ENCODE results near the gene CAMTA1. TPM values are rescaled to one million over a fixed set of nuclear protein-coding genes. Genes with fewer than 3 reads are reported as not detected.

CAMTA1 gene
- polyA plus RNA-seq, 1 experiment: 23.1 TPM

DNA sequence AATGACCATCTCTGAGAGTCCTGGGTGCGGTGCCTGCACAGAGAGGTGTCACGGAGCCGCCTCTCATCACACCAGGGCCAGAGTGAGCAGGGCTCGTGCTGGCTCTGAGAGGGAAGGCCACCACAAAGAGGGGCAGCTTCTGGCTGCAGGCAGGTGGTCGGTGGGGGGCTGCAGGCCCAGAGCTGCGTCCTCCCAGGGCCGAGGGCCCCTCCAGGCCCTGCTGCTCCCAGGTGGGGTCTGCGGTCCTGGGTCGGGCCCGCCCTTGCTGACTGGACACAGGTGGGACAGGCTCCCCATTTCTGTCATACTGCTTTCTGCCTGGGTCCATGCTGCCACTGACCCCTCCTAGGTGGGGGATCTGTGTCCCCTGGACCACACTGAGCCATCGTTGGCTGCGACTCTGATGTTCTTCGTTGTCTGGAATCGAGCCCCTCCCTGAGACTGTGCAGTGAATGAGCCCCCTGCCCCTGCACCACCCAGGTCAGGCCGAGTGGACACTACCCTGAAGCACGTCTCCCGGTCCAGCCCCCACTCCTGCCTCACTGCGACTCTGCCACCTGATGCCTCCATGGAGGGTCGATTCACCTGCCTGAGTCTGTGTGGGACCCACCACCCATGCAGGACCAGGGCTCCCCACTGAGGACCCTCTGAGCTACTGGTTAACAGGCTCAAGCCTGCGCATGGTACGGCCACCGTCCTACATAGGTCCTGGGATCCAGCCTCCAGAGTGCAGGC lies 653.8 kb downstream of the CAMTA1 start:
- no peak overlapping the region for H3K4me3 ChIP-seq (ENCODE audit: low read depth, low read length)
- TF ChIP-seq, protein P1, sequence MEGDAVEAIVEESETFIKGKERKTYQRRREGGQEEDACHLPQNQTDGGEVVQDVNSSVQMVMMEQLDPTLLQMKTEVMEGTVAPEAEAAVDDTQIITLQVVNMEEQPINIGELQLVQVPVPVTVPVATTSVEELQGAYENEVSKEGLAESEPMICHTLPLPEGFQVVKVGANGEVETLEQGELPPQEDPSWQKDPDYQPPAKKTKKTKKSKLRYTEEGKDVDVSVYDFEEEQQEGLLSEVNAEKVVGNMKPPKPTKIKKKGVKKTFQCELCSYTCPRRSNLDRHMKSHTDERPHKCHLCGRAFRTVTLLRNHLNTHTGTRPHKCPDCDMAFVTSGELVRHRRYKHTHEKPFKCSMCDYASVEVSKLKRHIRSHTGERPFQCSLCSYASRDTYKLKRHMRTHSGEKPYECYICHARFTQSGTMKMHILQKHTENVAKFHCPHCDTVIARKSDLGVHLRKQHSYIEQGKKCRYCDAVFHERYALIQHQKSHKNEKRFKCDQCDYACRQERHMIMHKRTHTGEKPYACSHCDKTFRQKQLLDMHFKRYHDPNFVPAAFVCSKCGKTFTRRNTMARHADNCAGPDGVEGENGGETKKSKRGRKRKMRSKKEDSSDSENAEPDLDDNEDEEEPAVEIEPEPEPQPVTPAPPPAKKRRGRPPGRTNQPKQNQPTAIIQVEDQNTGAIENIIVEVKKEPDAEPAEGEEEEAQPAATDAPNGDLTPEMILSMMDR (IDR thresholded peaks at IDR 0.05; ENCODE audit: insufficient read depth, low read depth, low read length): no peak
- POLR2A ChIA-PET: no interaction called here
- no peaks in the 10 kb centered on the region for H3K36me3 ChIP-seq (ENCODE audit: control insufficient read depth, insufficient read depth, low read length)
- H3K27me3 ChIP-seq (ENCODE audit: control insufficient read depth, insufficient read depth, low read length): no peaks in the 10 kb centered on the region; the same call in 1 of the 2 replicates
- CTCF ChIA-PET: no interaction called here
- no peak for DNase-seq (ENCODE audit: low read depth)

DNA sequence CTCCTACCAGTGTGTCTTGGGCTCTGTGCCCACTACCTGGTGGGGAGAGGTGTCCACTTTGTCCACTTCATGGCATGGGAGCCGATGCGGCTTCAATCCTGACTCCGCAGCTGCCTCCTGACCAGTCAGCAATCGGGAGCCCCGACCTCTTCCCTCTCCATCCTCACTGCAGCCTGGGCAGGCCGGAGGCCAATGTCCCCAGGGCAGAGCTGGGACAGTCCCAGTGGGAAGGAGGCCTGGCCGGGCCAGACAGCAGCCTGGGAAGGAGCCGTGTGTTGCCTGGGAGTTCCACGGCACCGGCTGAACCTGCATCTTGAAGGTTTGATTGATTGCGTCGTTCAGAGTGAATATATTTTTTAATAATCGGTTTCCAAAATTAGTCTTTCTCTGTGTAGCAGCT lies 654.9 kb downstream of the CAMTA1 start:
- POLR2A ChIA-PET: no interaction called here
- Histone ChIP-seq H3K36me3 (ENCODE audit: control insufficient read depth, insufficient read depth, low read length) (no peaks in the 10 kb centered on the region), H3K27me3 (ENCODE audit: control insufficient read depth, insufficient read depth, low read length) (no peaks in the 10 kb centered on the region; the same call in 1 of the 2 replicates), H3K4me3 (ENCODE audit: low read depth, low read length) (no peak overlapping the region)
- TF ChIP-seq, protein P1 (IDR thresholded peaks at IDR 0.05; ENCODE audit: insufficient read depth, low read depth, low read length): no peak
- CTCF ChIA-PET: interaction anchor here (0.6 kb wide), 1 partner anchor 9 kb away, joined by 6 read pairs; no protein-coding TSS in a partner anchor
- no peak for DNase-seq (ENCODE audit: low read depth)

DNA sequence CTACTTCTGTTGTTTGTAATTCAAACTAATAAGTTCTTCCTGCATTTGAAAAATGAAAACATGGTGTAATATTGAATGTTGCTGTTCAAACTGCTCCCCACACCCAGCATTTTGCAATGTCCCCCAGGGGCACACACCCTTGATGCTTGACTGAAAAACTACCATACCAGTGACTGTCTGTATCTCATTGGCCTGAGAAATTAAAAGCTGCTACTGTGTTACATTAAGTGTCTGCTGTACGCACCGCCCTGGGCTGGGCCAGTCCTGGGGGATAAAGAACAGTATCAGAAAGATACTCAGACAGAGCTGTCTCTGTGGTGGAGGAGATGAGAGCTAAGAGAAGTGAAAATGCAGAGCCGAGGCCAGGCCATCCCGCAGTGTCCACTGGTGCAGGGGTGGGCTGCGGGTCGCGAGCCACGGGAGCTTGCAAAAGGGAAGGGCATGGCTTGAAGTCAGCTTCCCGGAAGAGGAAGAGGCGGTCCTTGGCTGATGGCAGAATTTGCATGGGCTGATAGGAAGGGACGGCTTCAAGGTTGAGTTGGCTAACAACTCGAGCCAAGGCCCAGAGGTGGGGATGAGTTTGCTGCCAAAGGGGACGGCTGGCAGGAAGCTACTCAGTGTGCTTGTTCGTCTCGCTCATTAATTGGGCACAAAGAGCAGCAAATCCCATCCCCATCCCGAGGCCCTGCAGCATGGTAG lies 656.0 kb downstream of the CAMTA1 start:
- H3K27me3 ChIP-seq (ENCODE audit: control insufficient read depth, insufficient read depth, low read length): no peaks in the 10 kb centered on the region
- CTCF ChIA-PET: no interaction called here
- no peak for DNase-seq (ENCODE audit: low read depth)
- H3K36me3 ChIP-seq (ENCODE audit: control insufficient read depth, insufficient read depth, low read length): no peaks in the 10 kb centered on the region
- TF ChIP-seq, protein P1 (IDR thresholded peaks at IDR 0.05; ENCODE audit: insufficient read depth, low read depth, low read length): no peak
- H3K4me3 ChIP-seq (ENCODE audit: low read depth, low read length): no peak overlapping the region
- POLR2A ChIA-PET: no interaction called here

DNA sequence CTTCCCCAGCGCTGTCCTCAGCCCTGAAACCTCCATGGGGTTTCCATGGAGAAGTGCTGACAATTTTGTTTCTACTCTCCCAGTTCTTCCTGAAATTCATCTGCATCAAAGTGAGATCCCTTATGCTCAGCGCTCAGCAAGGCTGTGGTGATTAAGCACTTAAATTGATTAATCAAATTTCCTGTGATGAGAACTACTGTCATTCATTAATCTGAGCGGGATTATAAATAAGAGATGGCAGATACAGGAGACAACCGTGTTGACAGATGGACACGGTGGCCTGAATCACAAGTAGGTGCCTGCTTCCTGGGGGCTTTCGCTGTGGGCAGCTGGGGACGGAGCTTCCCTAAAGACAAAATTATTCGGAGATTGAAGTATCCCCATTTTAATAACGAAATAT lies 656.8 kb downstream of the CAMTA1 start:
- no peak overlapping the region for H3K4me3 ChIP-seq (ENCODE audit: low read depth, low read length)
- POLR2A ChIA-PET: no interaction called here
- CTCF ChIA-PET: interaction anchor here (0.6 to 0.9 kb wide), 2 partner anchors 12 to 140 kb away, joined by 3 to 4 read pairs; no protein-coding TSS in a partner anchor
- DNase-seq (ENCODE audit: low read depth): no peak
- TF ChIP-seq, protein P1 (IDR thresholded peaks at IDR 0.05; ENCODE audit: insufficient read depth, low read depth, low read length): no peak
- H3K27me3 ChIP-seq (ENCODE audit: control insufficient read depth, insufficient read depth, low read length): no peaks in the 10 kb centered on the region
- no peaks in the 10 kb centered on the region for H3K36me3 ChIP-seq (ENCODE audit: control insufficient read depth, insufficient read depth, low read length)

DNA sequence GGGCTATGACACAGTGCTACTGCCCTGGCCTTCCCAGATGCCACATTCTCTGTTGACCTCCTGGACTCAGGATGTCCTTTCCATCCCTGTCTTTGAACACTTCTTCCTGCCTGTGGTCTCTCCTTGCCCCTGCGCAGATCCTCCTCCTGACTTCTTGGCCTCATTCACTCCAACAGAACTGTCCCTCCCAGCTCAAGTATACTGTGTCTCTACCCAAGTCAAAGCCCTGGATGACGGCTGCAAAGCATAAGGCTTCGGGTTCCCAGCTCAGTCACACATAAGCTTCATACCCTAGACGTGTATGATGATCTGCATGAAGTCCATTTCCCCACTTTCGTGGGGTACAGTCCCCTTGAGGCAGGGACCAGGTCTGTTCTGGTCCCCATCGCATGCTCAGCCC lies 657.7 kb downstream of the CAMTA1 start:
- POLR2A ChIA-PET: no interaction called here
- CTCF ChIA-PET: interaction anchor here (0.9 to 1.0 kb wide), 2 partner anchors 11 to 373 kb away, joined by 3 to 4 read pairs; no protein-coding TSS in a partner anchor
- no peaks in the 10 kb centered on the region for H3K36me3 ChIP-seq (ENCODE audit: control insufficient read depth, insufficient read depth, low read length)
- H3K27me3 ChIP-seq (ENCODE audit: control insufficient read depth, insufficient read depth, low read length): no peaks in the 10 kb centered on the region
- H3K4me3 ChIP-seq (ENCODE audit: low read depth, low read length): no peak overlapping the region
- no peak for DNase-seq (ENCODE audit: low read depth)
- TF ChIP-seq, protein P1 (IDR thresholded peaks at IDR 0.05; ENCODE audit: insufficient read depth, low read depth, low read length): no peak
